Caco-2 (cell line): Measurements from ENCODE around the gene FAM193A. TPM values are rescaled to one million over a fixed set of nuclear protein-coding genes. Genes with fewer than 3 reads are reported as not detected.

Source experiments
- BruUV-seq: library from RNA; stranded (reverse); fragments of 400-500 nt; replicated peaks from 2 replicates; lab custom pipeline; 2021; lab: Mats Ljungman, UMichigan
- CTCF ChIA-PET: fragments of 300-600 bp; sonication (Branson Sonifier 250); formaldehyde crosslinking; loops from one replicate; lab custom pipeline; 2022; ENCODE audit warnings: antibody characterized with exemption; lab: Charles Lee
- POLR2A ChIA-PET: fragments of 300-600 bp; sonication (Branson Sonifier 250); formaldehyde crosslinking; loops from one replicate; lab custom pipeline; 2022; ENCODE audit warnings: antibody characterized with exemption; lab: Charles Lee
- DNase-seq, 2 experiments: peaks; one replicate each; pipeline versions ENCODE4 v3.0.0 to v3.0.0-alpha.2; 2020 to 2022
- H3K27me3 ChIP-seq: replicated peaks from 2 replicates; pipeline ENCODE4 v1.6.0; 2011; ENCODE audit warnings: low read length; ENCODE audit not compliant: control insufficient read depth, insufficient read depth
- H3K36me3 ChIP-seq: 2 replicates; pipeline ENCODE4 v1.5.1; 2011; ENCODE audit warnings: low read length; ENCODE audit not compliant: control insufficient read depth, insufficient read depth
- H3K4me1 ChIP-seq: fragments of 250-450 bp; sonication (Bioruptor Pico); 2 replicates; pipeline ENCODE4 v1.5.1; 2020; ENCODE audit warnings: mild to moderate bottlenecking
- H3K4me3 ChIP-seq: 2 replicates; pipeline ENCODE4 v1.5.1; 2011; ENCODE audit warnings: low read depth, mild to moderate bottlenecking, control low read depth, low read length
- H3K9me3 ChIP-seq: fragments of 250-450 bp; sonication (Bioruptor Pico); 2 replicates; pipeline ENCODE4 v1.5.1; 2020; ENCODE audit warnings: mild to moderate bottlenecking, moderate library complexity
- H3K27ac Mint-ChIP-seq: one replicate; pipeline ENCODE4 v1.8.0; 2022; ENCODE audit warnings: mixed read lengths; ENCODE audit not compliant: unreplicated experiment
- H3K27me3 Mint-ChIP-seq: one replicate; pipeline ENCODE4 v1.8.0; 2022; ENCODE audit warnings: mixed read lengths; ENCODE audit not compliant: insufficient read depth, unreplicated experiment
- H3K36me3 Mint-ChIP-seq: one replicate; pipeline ENCODE4 v1.8.0; 2022; ENCODE audit warnings: mild to moderate bottlenecking, mixed read lengths; ENCODE audit not compliant: insufficient read depth, unreplicated experiment
- H3K4me1 Mint-ChIP-seq: one replicate; pipeline ENCODE4 v1.8.0; 2022; ENCODE audit warnings: low read depth, mixed read lengths; ENCODE audit not compliant: unreplicated experiment
- H3K4me3 Mint-ChIP-seq: one replicate; pipeline ENCODE4 v1.8.0; 2022; ENCODE audit warnings: mild to moderate bottlenecking, moderate library complexity, mixed read lengths; ENCODE audit not compliant: unreplicated experiment
- H3K9me3 Mint-ChIP-seq: one replicate; pipeline ENCODE4 v1.8.0; 2022; ENCODE audit warnings: mixed read lengths; ENCODE audit not compliant: unreplicated experiment
- intact Hi-C: fragments of 100-400 bp; cut with micrococcal nuclease; formaldehyde crosslinking; loops from one replicate; pipeline ENCODE4 v1.10.0; 2022; ENCODE audit not compliant: unreplicated experiment
- total RNA-seq: library from RNA; stranded (reverse); gene quantifications from 2 replicates; pipeline ENCODE4 v1.2.3, GENCODE V29; 2022
- TF ChIP-seq, protein P1 (sequence below), 2 experiments: fragments of 200-600 bp in 1 of 2; IDR thresholded peaks; 1 replicate in 1 of 2; 2 replicates in 1 of 2; pipeline versions ENCODE4 v1.5.1 to v1.8.0; 2011 to 2022; ENCODE audit warnings: antibody characterized with exemption in 1 of 2, control low read depth in 1 of 2, inconsistent platforms in 1 of 2, low read depth in 1 of 2, low read length in 1 of 2, mild to moderate bottlenecking in 1 of 2, moderate library complexity in 1 of 2; ENCODE audit not compliant: insufficient read depth in 1 of 2, severe bottlenecking in 1 of 2, unreplicated experiment in 1 of 2

FAM193A gene
- total RNA-seq, 1 experiment from 2014 or later = 28.7 TPM

DNA sequence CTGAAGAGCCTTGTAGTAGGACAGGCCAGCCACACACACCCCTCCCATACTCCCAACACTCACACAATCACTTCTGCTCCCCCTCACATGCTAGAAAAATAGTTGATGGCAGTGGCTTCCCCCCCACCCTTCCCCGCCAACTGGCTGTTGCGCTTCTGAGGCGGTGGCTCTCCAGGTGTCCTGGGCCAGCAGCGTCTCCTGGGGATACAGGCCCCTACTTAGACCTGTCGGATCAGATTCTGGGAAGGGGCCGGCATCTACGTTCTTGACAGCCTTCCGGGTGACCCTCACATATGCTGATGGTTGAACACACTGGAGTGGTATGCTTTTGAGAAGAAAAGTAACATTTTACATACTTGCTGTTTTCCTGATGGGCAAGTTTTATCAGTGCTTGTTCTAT is 179.8 kb downstream of the FAM193A start:
- no peaks in the 10 kb centered on the region for H3K27me3 Mint-ChIP-seq
- intact Hi-C loops = no loop called here
- DNase-seq = no peak
- no peaks in the 10 kb centered on the region for H3K9me3 Mint-ChIP-seq
- ChIA-PET POLR2A (no interaction called here), CTCF (no interaction called here)
- H3K27ac Mint-ChIP-seq = no peak overlapping the region
- Histone ChIP-seq H3K36me3 (no peaks in the 10 kb centered on the region), H3K4me3 (no peak overlapping the region), H3K27me3 (no peaks in the 10 kb centered on the region), H3K4me1 (no peaks in the 10 kb centered on the region), H3K9me3 (no peaks in the 10 kb centered on the region)
- H3K4me3 Mint-ChIP-seq = no peak overlapping the region
- H3K36me3 Mint-ChIP-seq = peaks cover 71% of the 10 kb centered on the region
- H3K4me1 Mint-ChIP-seq = peaks cover 7% of the 10 kb centered on the region
- no TSS peak for BruUV-seq
- TF ChIP-seq, protein P1, sequence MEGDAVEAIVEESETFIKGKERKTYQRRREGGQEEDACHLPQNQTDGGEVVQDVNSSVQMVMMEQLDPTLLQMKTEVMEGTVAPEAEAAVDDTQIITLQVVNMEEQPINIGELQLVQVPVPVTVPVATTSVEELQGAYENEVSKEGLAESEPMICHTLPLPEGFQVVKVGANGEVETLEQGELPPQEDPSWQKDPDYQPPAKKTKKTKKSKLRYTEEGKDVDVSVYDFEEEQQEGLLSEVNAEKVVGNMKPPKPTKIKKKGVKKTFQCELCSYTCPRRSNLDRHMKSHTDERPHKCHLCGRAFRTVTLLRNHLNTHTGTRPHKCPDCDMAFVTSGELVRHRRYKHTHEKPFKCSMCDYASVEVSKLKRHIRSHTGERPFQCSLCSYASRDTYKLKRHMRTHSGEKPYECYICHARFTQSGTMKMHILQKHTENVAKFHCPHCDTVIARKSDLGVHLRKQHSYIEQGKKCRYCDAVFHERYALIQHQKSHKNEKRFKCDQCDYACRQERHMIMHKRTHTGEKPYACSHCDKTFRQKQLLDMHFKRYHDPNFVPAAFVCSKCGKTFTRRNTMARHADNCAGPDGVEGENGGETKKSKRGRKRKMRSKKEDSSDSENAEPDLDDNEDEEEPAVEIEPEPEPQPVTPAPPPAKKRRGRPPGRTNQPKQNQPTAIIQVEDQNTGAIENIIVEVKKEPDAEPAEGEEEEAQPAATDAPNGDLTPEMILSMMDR (IDR thresholded peaks at IDR 0.05; ENCODE audit: insufficient read depth in 1 of 2, low read depth in 1 of 2, low read length in 1 of 2, severe bottlenecking in 1 of 2, unreplicated experiment in 1 of 2) = no peak

DNA sequence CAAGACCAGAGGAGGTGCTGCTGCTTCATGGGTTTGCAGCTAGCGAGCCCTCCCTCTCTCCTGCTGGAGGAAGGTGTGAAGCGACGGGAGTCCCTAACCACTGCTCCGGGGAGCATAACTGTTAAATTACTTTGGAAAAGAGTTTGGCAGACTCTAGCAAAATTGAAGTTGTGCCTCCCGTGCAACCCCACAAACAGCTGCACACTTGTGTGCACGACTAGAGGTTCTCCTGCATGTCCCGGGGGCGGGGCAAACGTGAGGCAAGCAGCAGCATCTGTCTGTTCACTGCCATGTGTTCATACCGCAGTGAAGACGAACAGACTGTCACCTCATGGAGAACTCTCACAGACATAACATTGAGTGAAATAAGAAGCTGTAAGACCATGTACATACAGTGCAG is 185.1 kb downstream of the FAM193A start:
- Histone ChIP-seq H3K4me1 (no peaks in the 10 kb centered on the region), H3K4me3 (no peak overlapping the region), H3K27me3 (no peaks in the 10 kb centered on the region), H3K9me3 (no peaks in the 10 kb centered on the region), H3K36me3 (no peaks in the 10 kb centered on the region)
- Mint-ChIP-seq H3K9me3 (no peaks in the 10 kb centered on the region), H3K36me3 (peaks cover 59% of the 10 kb centered on the region), H3K27me3 (no peaks in the 10 kb centered on the region), H3K27ac (no peak overlapping the region), H3K4me3 (no peak overlapping the region), H3K4me1 (no peaks in the 10 kb centered on the region)
- intact Hi-C loops = no loop called here
- ChIA-PET POLR2A (no interaction called here), CTCF (no interaction called here)
- BruUV-seq = no TSS peak
- TF ChIP-seq, protein P1 (IDR thresholded peaks at IDR 0.05; ENCODE audit: insufficient read depth in 1 of 2, low read depth in 1 of 2, low read length in 1 of 2, severe bottlenecking in 1 of 2, unreplicated experiment in 1 of 2) = no peak
- no peak for DNase-seq

DNA sequence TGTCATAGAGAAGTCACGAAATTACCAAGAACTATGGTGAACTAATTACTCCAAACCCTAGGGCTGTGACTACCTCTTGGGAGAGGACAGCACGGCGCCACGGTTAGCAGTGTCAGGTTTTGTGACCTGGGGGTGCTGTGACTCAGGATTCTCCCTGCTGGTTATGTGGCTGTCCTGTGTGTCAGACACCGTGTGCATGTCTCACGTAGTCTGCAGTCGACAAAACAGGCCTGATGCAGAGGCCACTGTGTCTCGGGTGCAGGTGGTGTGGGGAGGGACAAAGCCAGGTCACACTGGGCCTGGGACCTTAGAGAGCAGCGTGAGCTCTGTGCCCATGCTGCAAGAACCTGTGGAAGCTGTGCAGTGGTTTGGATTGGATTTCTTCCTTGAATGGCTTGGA is 185.6 kb downstream of the FAM193A start:
- Histone ChIP-seq H3K4me1 (no peaks in the 10 kb centered on the region), H3K36me3 (no peaks in the 10 kb centered on the region), H3K27me3 (no peaks in the 10 kb centered on the region), H3K9me3 (no peaks in the 10 kb centered on the region), H3K4me3 (no peak overlapping the region)
- Mint-ChIP-seq H3K36me3 (peaks cover 59% of the 10 kb centered on the region), H3K9me3 (no peaks in the 10 kb centered on the region), H3K4me1 (no peaks in the 10 kb centered on the region), H3K27me3 (no peaks in the 10 kb centered on the region), H3K27ac (no peak overlapping the region), H3K4me3 (no peak overlapping the region)
- TF ChIP-seq, protein P1 (IDR thresholded peaks at IDR 0.05; ENCODE audit: insufficient read depth in 1 of 2, low read depth in 1 of 2, low read length in 1 of 2, severe bottlenecking in 1 of 2, unreplicated experiment in 1 of 2) = no peak
- DNase-seq = no peak
- CTCF ChIA-PET = no interaction called here
- POLR2A ChIA-PET = no interaction called here
- no TSS peak for BruUV-seq
- intact Hi-C loops = no loop called here
